Adrenal gland (tissue), 5 donors: ENCODE data around the gene IGSF6.

Source experiments
- CTCF ChIP-seq, 6 experiments: fragments of 450-650 bp in 4 of 6; fragments of 200-600 bp in 2 of 6; sonication (generic) in 1 of 6; IDR thresholded peaks; 1 replicate in 5 of 6; 2 replicates in 1 of 6; pipeline versions ENCODE4 v1.5.1 to v1.8.0; 2016 to 2021; ENCODE audit warnings: antibody characterized with exemption in 6 of 6, mild to moderate bottlenecking in 2 of 6, moderate library complexity in 1 of 6
- POLR2A ChIP-seq, 2 donors: fragments of 450-650 bp; IDR thresholded peaks; one replicate each; pipeline ENCODE4 v1.6.1; 2017; ENCODE audit warnings: antibody characterized with exemption in 2 of 2, mild to moderate bottlenecking in 2 of 2, moderate library complexity in 1 of 2
- donor health status: DM: no; HTN: no; CAD: no.

DNA sequence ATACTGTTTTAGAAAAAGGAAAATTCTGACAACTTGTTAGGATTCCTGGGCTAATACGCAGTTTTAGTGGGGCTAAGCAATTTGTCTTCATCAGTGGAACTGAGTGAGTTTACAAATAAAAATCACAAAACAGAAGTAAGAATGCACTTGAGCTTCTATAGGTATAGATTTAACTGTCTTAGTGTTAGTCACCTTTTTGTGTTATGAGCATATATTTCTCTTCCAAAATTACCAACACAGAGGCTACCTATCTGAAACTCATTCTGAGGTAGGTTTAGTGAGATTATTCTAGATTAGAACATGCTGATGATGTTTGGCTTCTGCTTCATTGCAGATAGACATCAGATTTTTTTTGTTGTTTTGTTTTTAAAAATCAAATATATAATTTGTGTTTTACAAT, 29.9 kb downstream of the IGSF6 start:
- TF ChIP-seq CTCF (IDR thresholded peaks at IDR 0.05) = no peak
- TF ChIP-seq POLR2A (IDR thresholded peaks at IDR 0.05) = no peak
